ENCODE results near the gene DCTN1.

- TF ChIP-seq CTCF (IDR thresholded peaks at IDR 0.05) (no peak), POLR2AphosphoS5 (IDR thresholded peaks at IDR 0.05) (no peak), EP300 (IDR thresholded peaks at IDR 0.05; ENCODE audit: low read depth) (no peak)
These were observed 37.1 kb upstream of the DCTN1 start for GRCh38 chr2:74417197-74417596.
